Measurements from ENCODE around the gene ANKMY1.

ANKMY1 gene

DNA sequence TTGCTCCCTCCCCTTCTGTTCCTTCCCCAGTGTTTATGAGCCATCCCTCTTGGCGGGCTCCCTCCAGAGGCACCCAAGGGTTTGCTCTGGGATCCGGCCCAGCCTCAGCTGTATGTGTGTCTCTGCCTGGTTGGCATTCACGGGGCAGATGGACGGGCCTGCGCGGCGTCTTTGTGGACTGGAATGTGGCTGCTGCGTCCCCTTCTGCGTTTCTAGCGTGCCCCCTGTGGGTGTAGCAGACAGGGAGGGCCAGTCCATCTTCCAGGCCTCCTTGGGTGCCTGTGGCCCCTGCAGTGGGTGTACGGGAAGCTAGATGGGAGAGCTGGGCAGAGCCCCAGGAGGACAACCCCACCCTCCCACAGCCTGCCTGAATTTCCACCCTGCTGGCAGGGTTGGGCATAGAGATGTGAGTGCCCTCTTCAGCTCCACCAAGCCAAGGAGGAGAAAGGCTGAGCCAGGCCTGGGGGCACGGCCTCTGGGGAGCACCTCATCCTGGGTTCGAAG is 106.6 kb downstream of the ANKMY1 start:
- no peak overlapping the region for H3K4me3 ChIP-seq (ENCODE audit: insufficient read length, low read depth)
- peaks cover 45% of the 10 kb centered on the region for H3K4me1 ChIP-seq (ENCODE audit: insufficient read depth, insufficient read length)
- peaks cover 14% of the 10 kb centered on the region for H3K36me3 ChIP-seq (ENCODE audit: insufficient read depth, insufficient read length, low read length)
- no peaks in the 10 kb centered on the region for H3K9me3 ChIP-seq (ENCODE audit: insufficient read depth, low read length)
- no peak for TF ChIP-seq ZNF274 (IDR thresholded peaks at IDR 0.05; ENCODE audit: low read depth, low read length)
- TF ChIP-seq SUZ12 (IDR thresholded peaks at IDR 0.05; ENCODE audit: extremely low read depth, insufficient read depth, insufficient read length): no peak
- TF ChIP-seq YY1 (IDR thresholded peaks at IDR 0.05; ENCODE audit: insufficient read depth, insufficient read length): no peak
- DNase-seq (ENCODE audit: low read depth, low spot score): no peak
- peaks cover 19% of the 10 kb centered on the region for H3K27me3 ChIP-seq (ENCODE audit: insufficient read depth, insufficient read length)
- H3K9ac ChIP-seq (ENCODE audit: insufficient read length, low read depth): peak overlapping the region; percentile 63

GRCh38 chr2:240450532-240451107 is 107.2 kb downstream of the ANKMY1 start:
- H3K36me3 ChIP-seq (ENCODE audit: insufficient read depth, insufficient read length, low read length): peaks cover 19% of the 10 kb centered on the region
- peaks cover 44% of the 10 kb centered on the region for H3K4me1 ChIP-seq (ENCODE audit: insufficient read depth, insufficient read length)
- H3K9ac ChIP-seq (ENCODE audit: insufficient read length, low read depth): peak overlapping the region; percentile 1
- H3K9me3 ChIP-seq (ENCODE audit: insufficient read depth, low read length): no peaks in the 10 kb centered on the region
- TF ChIP-seq ZNF274 (IDR thresholded peaks at IDR 0.05; ENCODE audit: low read depth, low read length) (no peak), SUZ12 (IDR thresholded peaks at IDR 0.05; ENCODE audit: extremely low read depth, insufficient read depth, insufficient read length) (no peak), YY1 (IDR thresholded peaks at IDR 0.05; ENCODE audit: insufficient read depth, insufficient read length) (no peak)
- no peak for DNase-seq (ENCODE audit: low read depth, low spot score)
- H3K4me3 ChIP-seq (ENCODE audit: insufficient read length, low read depth): no peak overlapping the region
- H3K27me3 ChIP-seq (ENCODE audit: insufficient read depth, insufficient read length): peaks cover 19% of the 10 kb centered on the region

GRCh38 chr2:240449764-240450531 is 107.8 kb downstream of the ANKMY1 start:
- TF ChIP-seq YY1 (IDR thresholded peaks at IDR 0.05; ENCODE audit: insufficient read depth, insufficient read length) (no peak), SUZ12 (IDR thresholded peaks at IDR 0.05; ENCODE audit: extremely low read depth, insufficient read depth, insufficient read length) (no peak), ZNF274 (IDR thresholded peaks at IDR 0.05; ENCODE audit: low read depth, low read length) (no peak)
- Histone ChIP-seq H3K9ac (ENCODE audit: insufficient read length, low read depth) (no peak overlapping the region), H3K4me3 (ENCODE audit: insufficient read length, low read depth) (no peak overlapping the region), H3K9me3 (ENCODE audit: insufficient read depth, low read length) (no peaks in the 10 kb centered on the region), H3K36me3 (ENCODE audit: insufficient read depth, insufficient read length, low read length) (peaks cover 25% of the 10 kb centered on the region), H3K4me1 (ENCODE audit: insufficient read depth, insufficient read length) (peaks cover 39% of the 10 kb centered on the region), H3K27me3 (ENCODE audit: insufficient read depth, insufficient read length) (peaks cover 18% of the 10 kb centered on the region)
- no peak for DNase-seq (ENCODE audit: low read depth, low spot score)

- peaks cover 5% of the 10 kb centered on the region for H3K27me3 ChIP-seq (ENCODE audit: insufficient read depth, insufficient read length)
- peaks cover 36% of the 10 kb centered on the region for H3K36me3 ChIP-seq (ENCODE audit: insufficient read depth, insufficient read length, low read length)
- peaks cover 32% of the 10 kb centered on the region for H3K4me1 ChIP-seq (ENCODE audit: insufficient read depth, insufficient read length)
- no peak overlapping the region for H3K9ac ChIP-seq (ENCODE audit: insufficient read length, low read depth)
- DNase-seq (ENCODE audit: low read depth, low spot score): no peak
- TF ChIP-seq YY1 (IDR thresholded peaks at IDR 0.05; ENCODE audit: insufficient read depth, insufficient read length) (no peak), SUZ12 (IDR thresholded peaks at IDR 0.05; ENCODE audit: extremely low read depth, insufficient read depth, insufficient read length) (no peak), ZNF274 (IDR thresholded peaks at IDR 0.05; ENCODE audit: low read depth, low read length) (no peak)
- H3K4me3 ChIP-seq (ENCODE audit: insufficient read length, low read depth): no peak overlapping the region
- H3K9me3 ChIP-seq (ENCODE audit: insufficient read depth, low read length): no peaks in the 10 kb centered on the region
Observed at GRCh38 chr2:240448387-240449274, 109.2 kb downstream of the ANKMY1 start.

DNA sequence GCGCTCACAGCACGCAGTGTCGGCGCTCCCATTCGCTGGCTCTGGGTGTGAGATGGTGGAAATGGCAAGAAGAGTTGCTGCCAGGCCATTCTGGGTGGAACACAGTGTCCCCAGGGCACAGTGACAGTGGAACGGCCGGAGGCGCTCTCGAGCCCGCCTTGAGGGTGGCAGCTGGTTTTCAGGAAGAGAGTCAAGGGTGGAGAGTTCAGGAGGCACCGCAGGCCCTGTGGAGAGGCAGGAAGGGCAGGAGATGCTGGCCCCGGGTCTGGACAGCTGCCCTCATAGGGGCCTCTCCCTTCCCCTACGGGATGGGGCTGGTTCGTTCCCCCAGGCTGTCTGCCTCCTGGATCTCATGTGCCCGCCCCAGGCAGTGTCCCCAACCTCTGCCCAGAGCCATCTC is 109.9 kb downstream of the ANKMY1 start:
- Histone ChIP-seq H3K4me3 (ENCODE audit: insufficient read length, low read depth) (no peak overlapping the region), H3K27me3 (ENCODE audit: insufficient read depth, insufficient read length) (peaks cover 4% of the 10 kb centered on the region), H3K36me3 (ENCODE audit: insufficient read depth, insufficient read length, low read length) (peaks cover 36% of the 10 kb centered on the region), H3K9me3 (ENCODE audit: insufficient read depth, low read length) (no peaks in the 10 kb centered on the region), H3K9ac (ENCODE audit: insufficient read length, low read depth) (no peak overlapping the region), H3K4me1 (ENCODE audit: insufficient read depth, insufficient read length) (peaks cover 39% of the 10 kb centered on the region)
- TF ChIP-seq SUZ12 (IDR thresholded peaks at IDR 0.05; ENCODE audit: extremely low read depth, insufficient read depth, insufficient read length): no peak
- no peak for TF ChIP-seq YY1 (IDR thresholded peaks at IDR 0.05; ENCODE audit: insufficient read depth, insufficient read length)
- no peak for TF ChIP-seq ZNF274 (IDR thresholded peaks at IDR 0.05; ENCODE audit: low read depth, low read length)
- DNase-seq (ENCODE audit: low read depth, low spot score): no peak

DNA sequence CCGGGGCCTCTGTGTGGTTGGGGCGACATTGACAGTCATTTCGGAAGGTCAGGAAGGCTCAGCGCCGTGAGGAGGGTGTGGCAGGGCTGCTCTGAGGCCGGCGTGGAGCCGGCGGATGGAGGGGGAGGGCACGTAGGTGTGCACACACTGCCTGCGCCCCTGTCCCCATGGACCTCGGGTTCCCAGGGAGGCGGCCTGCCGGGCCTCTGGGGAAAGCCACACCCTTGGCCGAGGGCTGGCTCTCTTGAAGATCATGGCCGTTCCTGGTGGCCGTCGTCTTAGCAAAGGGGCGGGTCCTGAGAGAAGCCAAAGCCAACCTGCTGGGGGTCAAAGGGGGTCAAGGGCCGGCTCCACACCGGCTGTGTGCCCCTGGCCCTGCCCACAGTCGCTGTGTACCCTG is 110.5 kb downstream of the ANKMY1 start:
- no peak for TF ChIP-seq SUZ12 (IDR thresholded peaks at IDR 0.05; ENCODE audit: extremely low read depth, insufficient read depth, insufficient read length)
- TF ChIP-seq YY1 (IDR thresholded peaks at IDR 0.05; ENCODE audit: insufficient read depth, insufficient read length): no peak
- TF ChIP-seq ZNF274 (IDR thresholded peaks at IDR 0.05; ENCODE audit: low read depth, low read length): no peak
- Histone ChIP-seq H3K9me3 (ENCODE audit: insufficient read depth, low read length) (no peaks in the 10 kb centered on the region), H3K4me3 (ENCODE audit: insufficient read length, low read depth) (no peak overlapping the region), H3K36me3 (ENCODE audit: insufficient read depth, insufficient read length, low read length) (peaks cover 42% of the 10 kb centered on the region), H3K9ac (ENCODE audit: insufficient read length, low read depth) (no peak overlapping the region), H3K4me1 (ENCODE audit: insufficient read depth, insufficient read length) (peaks cover 42% of the 10 kb centered on the region), H3K27me3 (ENCODE audit: insufficient read depth, insufficient read length) (peaks cover 4% of the 10 kb centered on the region)
- DNase-seq (ENCODE audit: low read depth, low spot score): no peak

Measured in NT2/D1 (cell line).